HG03432 (cell line): ENCODE measurements around the gene KRTAP10-11.
"Not testable (repeated sequence)": the region's sequence is repeated elsewhere in the genome, so short reads cannot be mapped to it uniquely, and the experiment has no call there.

ENCODE experiments used
- ATAC-seq: cut with Tn5 transposase; IDR thresholded peaks from one replicate; pipeline ENCODE4 v1.9.1; 2021; ENCODE audit warnings: mild to moderate bottlenecking, moderate library complexity; ENCODE audit not compliant: unreplicated experiment

Gene KRTAP10-11

DNA sequence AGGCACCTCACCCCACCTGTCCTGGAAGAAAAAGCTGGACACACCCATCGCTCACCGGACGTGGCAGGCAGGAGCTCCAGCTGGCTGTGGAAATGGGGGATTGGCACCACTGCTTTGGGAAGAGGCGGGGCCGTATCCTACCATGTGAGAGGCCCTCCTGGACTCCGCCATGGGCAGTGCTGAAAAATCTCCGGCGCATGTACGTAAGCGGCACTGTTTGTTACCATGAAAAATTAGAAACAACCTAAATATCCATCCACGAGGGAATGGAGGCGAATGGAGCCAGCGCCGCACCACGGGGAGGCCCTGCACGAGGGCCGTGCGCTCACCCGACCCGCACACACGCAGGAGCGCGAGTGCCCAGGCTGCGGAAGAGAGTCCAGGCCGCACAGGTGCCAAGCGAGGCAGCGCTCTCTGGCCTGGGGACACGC, 31.2 kb upstream of the KRTAP10-11 start:
- ATAC-seq = no peak

- no peak for ATAC-seq
Measured at GRCh38 chr21:44615466-44615865, 30.7 kb upstream of the KRTAP10-11 start.

DNA sequence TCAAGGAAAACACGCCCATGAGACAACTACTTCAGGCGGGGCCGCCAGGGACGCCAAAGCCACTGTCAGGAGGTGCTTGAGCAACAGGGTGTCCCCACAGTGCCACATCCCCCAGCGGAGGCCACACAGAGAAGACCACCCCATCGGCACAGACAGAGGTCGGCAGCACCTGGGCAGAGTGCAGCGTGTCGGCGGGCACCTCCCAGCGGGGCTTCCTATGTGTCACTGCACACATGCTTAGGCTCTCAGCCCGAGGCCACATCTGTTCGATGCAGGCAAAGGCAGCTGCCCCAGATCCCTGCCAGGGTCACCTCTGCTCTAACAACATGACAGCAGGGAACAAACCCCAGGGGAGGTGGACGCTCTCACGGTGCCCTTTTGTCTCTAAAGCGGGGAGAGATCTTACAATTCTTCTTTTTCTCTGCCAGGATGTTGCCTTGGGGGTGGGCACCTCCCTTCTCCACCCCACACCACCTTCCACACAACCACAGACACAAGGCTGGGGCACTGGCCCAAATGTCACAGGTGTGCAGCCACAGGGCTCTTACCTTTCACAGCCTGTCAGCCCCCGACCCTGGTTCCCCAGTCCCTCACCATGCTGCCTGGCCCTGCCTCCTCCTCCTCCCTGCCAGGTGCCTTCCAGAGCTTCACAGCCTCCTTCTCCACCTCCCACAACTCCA, 30.2 kb upstream of the KRTAP10-11 start:
- ATAC-seq = no peak

GRCh38 chr21:44616591-44616926, 29.7 kb upstream of the KRTAP10-11 start:
- no peak for ATAC-seq

- ATAC-seq = no peak
Measured at GRCh38 chr21:44617071-44617501, 29.1 kb upstream of the KRTAP10-11 start.

DNA sequence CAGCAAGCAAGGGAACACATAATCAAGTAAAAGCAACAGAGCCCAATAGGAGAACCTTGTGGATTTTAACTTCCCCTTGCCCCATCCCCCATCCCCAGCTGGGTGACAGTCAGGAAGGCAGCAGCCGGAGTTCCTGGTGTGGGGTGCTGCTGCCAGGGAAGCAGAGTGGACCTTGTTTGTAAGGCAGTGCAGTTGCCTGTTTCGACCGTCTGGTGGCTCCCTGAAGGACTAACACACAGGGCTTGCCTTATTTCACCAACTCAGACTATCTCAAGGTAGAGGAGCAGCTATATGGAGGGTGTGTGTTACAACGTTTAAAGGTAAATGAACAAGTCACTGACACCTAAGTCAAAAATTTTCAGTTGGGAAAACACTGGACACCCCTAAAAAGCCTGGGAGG, 27.7 kb upstream of the KRTAP10-11 start:
- ATAC-seq = no peak

GRCh38 chr21:44618909-44619308, 27.3 kb upstream of the KRTAP10-11 start:
- ATAC-seq = no peak

GRCh38 chr21:44619886-44620285, 26.3 kb upstream of the KRTAP10-11 start:
- no peak for ATAC-seq

GRCh38 chr21:44623575-44623974, 22.6 kb upstream of the KRTAP10-11 start:
- no peak for ATAC-seq

- ATAC-seq = no peak
Measured at GRCh38 chr21:44625756-44626155, 20.5 kb upstream of the KRTAP10-11 start.

GRCh38 chr21:44626262-44626661, 20.0 kb upstream of the KRTAP10-11 start:
- no peak for ATAC-seq

DNA sequence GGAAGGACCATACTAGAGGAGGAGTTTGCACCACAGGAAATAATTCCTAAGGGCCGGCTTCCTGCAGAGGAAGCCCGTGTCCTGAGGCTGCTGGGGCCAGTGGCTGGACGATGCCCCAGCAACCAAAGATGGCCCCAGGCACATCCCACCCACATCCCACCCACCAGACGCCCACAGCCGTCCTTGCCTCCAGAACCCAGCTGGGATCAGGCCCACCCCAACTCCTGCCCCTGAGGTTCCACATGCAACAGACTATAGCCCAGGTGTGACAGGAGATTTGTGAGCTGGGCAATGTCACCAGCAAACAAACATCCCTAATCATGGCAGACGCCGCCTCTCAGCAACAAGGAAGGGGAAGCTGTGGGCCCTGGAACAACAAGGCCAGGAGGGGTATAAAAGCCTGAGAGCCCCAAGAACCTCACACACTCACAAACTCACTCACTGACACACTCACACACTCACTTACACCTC, 19.5 kb upstream of the KRTAP10-11 start, which contains the start of gene KRTAP10-9:
KRTAP10-9 (plus strand) TSS at position 421 of the 471 bp plus-strand sequence. CDS start 79 bp downstream, outside the sequence.
- ATAC-seq = no peak

GRCh38 chr21:44627181-44627822, 18.9 kb upstream of the KRTAP10-11 start:
- ATAC-seq = not testable (repeated sequence)

DNA sequence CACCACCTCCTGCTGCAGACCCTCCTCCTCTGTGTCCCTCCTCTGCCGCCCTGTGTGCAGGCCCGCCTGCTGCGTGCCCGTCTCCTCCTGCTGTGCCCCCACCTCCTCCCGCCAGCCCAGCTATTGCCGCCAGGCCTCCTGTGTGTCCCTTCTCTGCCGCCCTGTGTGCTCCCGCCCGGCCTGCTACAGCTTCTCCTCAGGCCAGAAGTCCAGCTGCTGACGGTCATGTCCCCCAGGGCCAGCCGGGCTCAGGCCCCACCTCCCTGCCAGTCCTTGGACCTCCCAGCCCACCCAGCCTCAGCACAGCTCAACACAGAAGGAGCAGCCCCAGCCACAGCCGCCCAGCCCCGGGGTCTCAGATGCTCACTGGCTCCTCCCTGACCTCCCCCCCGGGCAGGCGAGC, 18.4 kb upstream of the KRTAP10-11 start:
- ATAC-seq = not testable (repeated sequence)

- no peak for ATAC-seq
Measured at GRCh38 chr21:44628707-44629391, 17.4 kb upstream of the KRTAP10-11 start.

DNA sequence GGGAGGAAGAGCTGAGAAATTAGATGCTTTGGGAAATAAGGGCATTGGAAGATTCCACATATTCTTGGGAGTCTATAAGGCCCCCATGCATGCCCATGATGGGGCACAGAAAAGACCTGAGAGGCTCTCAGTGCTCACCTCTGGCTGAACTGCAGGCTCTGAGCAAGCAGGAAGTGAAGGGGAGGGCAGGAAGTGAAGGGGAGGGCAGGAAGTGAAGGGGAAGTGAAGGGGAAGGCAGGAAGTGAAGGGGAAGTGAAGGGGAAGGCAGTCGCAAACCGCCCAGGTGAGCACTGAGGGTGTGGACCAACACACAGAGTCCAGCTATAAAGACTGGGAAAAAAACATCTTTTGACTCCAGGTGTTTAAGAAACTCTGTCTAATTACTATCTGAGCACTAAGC, 15.8 kb upstream of the KRTAP10-11 start:
- ATAC-seq = no peak

DNA sequence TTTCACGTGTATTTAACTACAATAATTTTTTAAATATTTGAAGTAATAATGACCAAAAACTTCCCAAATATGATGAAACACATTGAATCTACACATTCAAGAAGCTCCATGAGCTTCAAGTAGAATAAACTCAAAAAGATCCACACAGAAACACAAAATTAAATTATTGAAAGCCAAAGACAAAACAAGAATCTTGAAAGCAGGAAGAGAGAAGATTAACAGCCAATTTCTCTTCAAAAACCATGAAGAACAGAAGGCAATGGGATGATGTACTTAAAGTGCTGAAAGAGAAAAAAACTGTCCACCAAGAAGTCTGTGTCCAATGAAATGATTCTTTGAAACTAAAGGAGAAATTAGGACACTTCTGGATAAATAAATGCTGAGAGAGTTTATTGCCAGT, 14.1 kb upstream of the KRTAP10-11 start:
- no peak for ATAC-seq

DNA sequence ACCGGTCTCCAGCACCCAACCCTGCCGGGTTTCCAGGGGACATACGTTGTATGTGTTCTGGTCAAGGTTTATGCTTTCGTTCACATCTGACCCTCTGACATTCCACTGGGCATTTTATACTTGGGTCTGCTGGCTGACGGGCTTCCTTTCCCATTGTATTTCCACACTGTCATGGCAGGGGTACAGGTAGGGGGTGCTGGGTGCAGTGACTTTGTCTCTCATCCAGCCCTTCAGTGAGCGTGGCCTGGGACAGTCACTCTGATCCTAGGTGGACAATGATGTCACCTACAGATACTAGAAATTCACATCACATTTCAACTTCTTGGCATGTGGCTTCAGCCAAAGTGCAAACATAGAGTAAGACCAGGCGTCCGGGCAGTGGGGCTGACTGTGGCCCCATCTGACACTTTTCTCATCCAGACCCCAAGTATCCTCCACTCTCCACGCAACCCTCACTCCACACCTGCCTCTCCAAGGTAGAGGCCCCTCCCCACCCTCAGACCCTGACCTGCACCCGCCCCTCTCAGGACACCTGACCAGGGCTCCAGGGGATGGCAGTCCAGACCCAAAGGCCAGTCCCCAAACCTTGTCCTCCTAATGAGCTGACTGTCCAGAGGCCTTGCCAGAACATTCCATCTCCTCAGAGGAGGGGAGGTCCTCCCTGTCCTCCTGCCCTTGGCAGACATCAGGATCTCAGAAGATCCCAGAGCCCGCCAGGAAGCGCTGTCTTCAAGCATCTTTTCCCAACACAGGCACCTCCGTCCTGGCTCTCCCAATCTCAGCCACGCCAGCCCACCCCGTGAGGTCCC, 9.8 kb upstream of the KRTAP10-11 start:
- ATAC-seq = no peak

- no peak for ATAC-seq
Measured at GRCh38 chr21:44637018-44637850, 9.0 kb upstream of the KRTAP10-11 start, which contains the start of gene KRTAP10-10. KRTAP10-10 (plus strand) TSS chr21:44637356; CDS start chr21:44637418, 62 bp downstream.

DNA sequence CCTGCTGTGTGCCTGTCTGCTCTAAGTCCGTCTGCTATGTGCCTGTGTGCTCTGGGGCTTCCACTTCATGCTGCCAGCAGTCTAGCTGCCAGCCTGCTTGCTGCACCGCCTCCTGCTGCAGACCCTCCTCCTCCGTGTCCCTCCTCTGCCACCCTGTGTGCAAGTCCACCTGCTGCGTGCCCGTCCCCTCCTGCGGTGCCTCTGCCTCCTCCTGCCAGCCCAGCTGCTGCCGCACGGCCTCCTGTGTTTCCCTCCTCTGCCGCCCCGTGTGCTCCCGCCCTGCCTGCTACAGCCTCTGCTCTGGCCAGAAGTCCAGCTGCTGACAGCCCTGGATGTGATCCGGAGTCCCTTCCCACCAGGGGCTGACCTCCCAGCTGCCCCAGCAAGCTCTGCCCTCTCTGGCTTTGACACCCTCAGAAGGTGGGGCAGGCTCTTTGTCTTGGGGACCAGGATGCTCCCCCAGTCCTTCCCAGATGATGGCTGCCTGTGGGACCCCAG, 8.3 kb upstream of the KRTAP10-11 start:
- not testable (repeated sequence) for ATAC-seq
